ENCODE measurements around the gene SKAP1. TPM values are rescaled to one million over a fixed set of nuclear protein-coding genes. Genes with fewer than 3 reads are reported as not detected.
"Not testable (repeated sequence)": the region's sequence is repeated elsewhere in the genome, so short reads cannot be mapped to it uniquely, and the experiment has no call there.

SKAP1 gene
- total and polyA plus RNA-seq, 2 of the 13 experiments (the other 11 are each of a cell fraction or from before 2014, with no cell fraction given): 0.21 TPM; not detected in 1

DNA sequence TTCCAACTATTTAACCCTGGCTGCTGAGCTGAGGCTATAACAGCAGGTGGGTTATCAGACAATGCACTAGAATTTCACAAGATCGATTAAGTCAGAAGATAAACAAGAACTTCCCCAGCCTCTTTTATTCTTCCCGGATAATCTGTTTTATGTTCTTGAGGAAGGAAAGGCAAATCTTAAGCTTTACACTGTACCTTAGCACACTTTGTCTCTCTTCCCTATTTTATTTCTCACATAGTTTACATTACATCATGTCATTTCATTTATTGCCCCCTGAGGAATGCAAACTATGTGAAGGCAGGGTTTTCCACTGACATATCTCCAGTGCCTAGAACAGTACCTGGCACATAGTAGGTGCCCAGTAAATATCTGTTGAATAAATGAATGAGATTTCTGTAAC, 139.6 kb downstream of the SKAP1 start:
- Histone ChIP-seq H3K4me3 (replicated peaks in 1 of 3; ENCODE audit: insufficient read depth in 1 of 3, low read depth in 2 of 3, low read length in 3 of 3) (no peak overlapping the region), H2AFZ (ENCODE audit: low read length) (no peak overlapping the region), H3K27me3 (ENCODE audit: control insufficient read depth in 1 of 2, insufficient read depth in 2 of 2, low read length in 2 of 2) (peaks cover 1 to 15% of the 10 kb centered on the region in 2 experiments; a peak in 3 of 5 replicates), H4K20me1 (ENCODE audit: insufficient read depth, low read length) (no peaks in the 10 kb centered on the region), H3K27ac (ENCODE audit: extremely low read length, insufficient read depth, low read length) (no peak overlapping the region), H3K9me3 (ENCODE audit: low read length) (no peaks in the 10 kb centered on the region), H3K36me3 (replicated peaks in 1 of 2; ENCODE audit: control insufficient read depth in 1 of 2, insufficient read depth in 2 of 2, low read length in 2 of 2) (no peaks in the 10 kb centered on the region), H3K9ac (ENCODE audit: insufficient read depth, low read depth, low read length) (no peak overlapping the region), H3K4me1 (ENCODE audit: insufficient read depth, low read length) (no peaks in the 10 kb centered on the region), H3K4me2 (ENCODE audit: low read depth, low read length) (no peak overlapping the region), H3K79me2 (ENCODE audit: insufficient read depth, low read length) (no peaks in the 10 kb centered on the region)
- TF ChIP-seq, protein P1, sequence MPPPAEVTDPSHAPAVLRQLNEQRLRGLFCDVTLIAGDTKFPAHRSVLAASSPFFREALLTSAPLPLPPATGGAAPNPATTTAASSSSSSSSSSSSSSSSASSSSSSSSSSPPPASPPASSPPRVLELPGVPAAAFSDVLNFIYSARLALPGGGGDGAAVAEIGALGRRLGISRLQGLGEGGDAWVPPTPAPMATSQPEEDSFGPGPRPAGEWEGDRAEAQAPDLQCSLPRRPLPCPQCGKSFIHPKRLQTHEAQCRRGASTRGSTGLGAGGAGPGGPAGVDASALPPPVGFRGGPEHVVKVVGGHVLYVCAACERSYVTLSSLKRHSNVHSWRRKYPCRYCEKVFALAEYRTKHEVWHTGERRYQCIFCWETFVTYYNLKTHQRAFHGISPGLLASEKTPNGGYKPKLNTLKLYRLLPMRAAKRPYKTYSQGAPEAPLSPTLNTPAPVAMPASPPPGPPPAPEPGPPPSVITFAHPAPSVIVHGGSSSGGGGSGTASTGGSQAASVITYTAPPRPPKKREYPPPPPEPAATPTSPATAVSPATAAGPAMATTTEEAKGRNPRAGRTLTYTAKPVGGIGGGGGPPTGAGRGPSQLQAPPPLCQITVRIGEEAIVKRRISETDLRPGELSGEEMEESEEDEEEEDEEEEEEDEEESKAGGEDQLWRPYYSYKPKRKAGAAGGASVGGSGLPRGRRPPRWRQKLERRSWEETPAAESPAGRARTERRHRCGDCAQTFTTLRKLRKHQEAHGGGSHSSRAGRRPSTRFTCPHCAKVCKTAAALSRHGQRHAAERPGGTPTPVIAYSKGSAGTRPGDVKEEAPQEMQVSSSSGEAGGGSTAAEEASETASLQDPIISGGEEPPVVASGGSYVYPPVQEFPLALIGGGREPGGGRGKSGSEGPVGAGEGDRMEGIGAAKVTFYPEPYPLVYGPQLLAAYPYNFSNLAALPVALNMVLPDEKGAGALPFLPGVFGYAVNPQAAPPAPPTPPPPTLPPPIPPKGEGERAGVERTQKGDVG (CRISPR knock-in tag; IDR thresholded peaks at IDR 0.05; ENCODE audit: borderline replicate concordance): no peak
- TF ChIP-seq MED8 (CRISPR knock-in tag; IDR thresholded peaks at IDR 0.05; ENCODE audit: insufficient replicate concordance): no peak
- no peak for TF ChIP-seq CEBPB (IDR thresholded peaks at IDR 0.05; ENCODE audit: borderline replicate concordance, low read depth, low read length)
- no peak for TF ChIP-seq PHF21A (CRISPR knock-in tag; IDR thresholded peaks at IDR 0.05)
- TF ChIP-seq MBD4 (IDR thresholded peaks at IDR 0.05; ENCODE audit: borderline replicate concordance, low read length): no peak
- no peak for TF ChIP-seq GATA4 (IDR thresholded peaks at IDR 0.05; ENCODE audit: borderline replicate concordance, low read depth)
- no peak for TF ChIP-seq ZNF180 (CRISPR knock-in tag; IDR thresholded peaks at IDR 0.05; ENCODE audit: borderline replicate concordance, low read depth)
- no peak for TF ChIP-seq THYN1 (CRISPR knock-in tag; IDR thresholded peaks at IDR 0.05; ENCODE audit: borderline replicate concordance, low read depth)
- TF ChIP-seq HDAC6 (IDR thresholded peaks at IDR 0.05; ENCODE audit: low read depth, low read length): no peak
- no peak for TF ChIP-seq HNF4A (CRISPR knock-in tag; IDR thresholded peaks at IDR 0.05)
- TF ChIP-seq, protein P2, sequence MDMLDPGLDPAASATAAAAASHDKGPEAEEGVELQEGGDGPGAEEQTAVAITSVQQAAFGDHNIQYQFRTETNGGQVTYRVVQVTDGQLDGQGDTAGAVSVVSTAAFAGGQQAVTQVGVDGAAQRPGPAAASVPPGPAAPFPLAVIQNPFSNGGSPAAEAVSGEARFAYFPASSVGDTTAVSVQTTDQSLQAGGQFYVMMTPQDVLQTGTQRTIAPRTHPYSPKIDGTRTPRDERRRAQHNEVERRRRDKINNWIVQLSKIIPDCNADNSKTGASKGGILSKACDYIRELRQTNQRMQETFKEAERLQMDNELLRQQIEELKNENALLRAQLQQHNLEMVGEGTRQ (IDR thresholded peaks at IDR 0.05; ENCODE audit: low read depth, low read length): no peak
- TF ChIP-seq, protein P2 (CRISPR knock-in tag; IDR thresholded peaks at IDR 0.05; ENCODE audit: borderline replicate concordance): no peak
- 4% methylated on average over 2 of the region's 2 CpGs for WGBS (ENCODE audit: low lambda C conversion rate)
- FAIRE-seq (no peak), DNase-seq (ENCODE audit: low spot score) (no peak), ATAC-seq (no peak)
- in situ Hi-C loops (cut with HindIII; ENCODE audit: extremely low pct_ligation_motif_present, low pct_unique_long_range_greater_than_20kb) (no loop called here), intact Hi-C loops (cut with micrococcal nuclease; ENCODE audit: unreplicated experiment) (no loop called here)
- ChIA-PET CTCF (ENCODE audit: low intra/inter-chr PET ratio, low total read pairs) (no interaction called here), POLR2A (no interaction called here)
- BruUV-seq (replicated peaks): no TSS peak

DNA sequence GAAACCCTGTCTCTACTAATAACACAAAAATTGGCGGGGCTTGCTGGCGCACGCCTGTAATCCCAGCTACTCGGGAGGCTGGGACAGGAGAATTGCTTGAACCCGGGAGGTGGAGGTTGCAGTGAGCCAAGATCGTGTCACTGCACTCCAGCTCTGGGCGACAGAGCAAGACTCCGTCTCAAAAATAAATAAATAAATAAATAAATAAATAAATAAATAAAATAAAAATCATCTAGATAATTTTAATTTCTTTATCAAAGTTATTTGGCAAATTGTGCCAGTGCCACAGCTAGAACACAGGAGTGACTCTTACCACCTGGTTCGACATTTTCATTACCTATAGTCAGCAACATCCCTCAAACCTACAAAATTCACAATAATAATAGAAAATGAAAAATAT, 143.1 kb downstream of the SKAP1 start:
- BruUV-seq (replicated peaks); H2AFZ ChIP-seq (ENCODE audit: low read length); in situ Hi-C loops (cut with HindIII; ENCODE audit: extremely low pct_ligation_motif_present, low pct_unique_long_range_greater_than_20kb); H3K4me1 ChIP-seq (ENCODE audit: insufficient read depth, low read length); intact Hi-C loops (cut with micrococcal nuclease; ENCODE audit: unreplicated experiment); DNase-seq (ENCODE audit: low spot score); H3K4me3 ChIP-seq (replicated peaks in 1 of 3; ENCODE audit: insufficient read depth in 1 of 3, low read depth in 2 of 3, low read length in 3 of 3); POLR2A ChIA-PET; ATAC-seq; H3K9me3 ChIP-seq (ENCODE audit: low read length); H3K9ac ChIP-seq (ENCODE audit: insufficient read depth, low read depth, low read length); H3K36me3 ChIP-seq (replicated peaks in 1 of 2; ENCODE audit: control insufficient read depth in 1 of 2, insufficient read depth in 2 of 2, low read length in 2 of 2); H3K27ac ChIP-seq (ENCODE audit: extremely low read length, insufficient read depth, low read length); H3K4me2 ChIP-seq (ENCODE audit: low read depth, low read length); H3K79me2 ChIP-seq (ENCODE audit: insufficient read depth, low read length); H3K27me3 ChIP-seq (ENCODE audit: control insufficient read depth in 1 of 2, insufficient read depth in 2 of 2, low read length in 2 of 2); H4K20me1 ChIP-seq (ENCODE audit: insufficient read depth, low read length); FAIRE-seq; CTCF ChIA-PET (ENCODE audit: low intra/inter-chr PET ratio, low total read pairs): not testable (repeated sequence)
- 12% methylated on average over 9 of the region's 9 CpGs for WGBS (ENCODE audit: low lambda C conversion rate)

Data from HepG2 (cell line).